NCI-H1105 (cell line): ENCODE measurements around the gene SHANK1.
"Not testable (repeated sequence)": the region's sequence is repeated elsewhere in the genome, so short reads cannot be mapped to it uniquely, and the experiment has no call there.

Experiments used
- DNase-seq: peaks from one replicate; lab custom pipeline; 2025; lab: John Stamatoyannopoulos, UW

The SHANK1 gene

DNA sequence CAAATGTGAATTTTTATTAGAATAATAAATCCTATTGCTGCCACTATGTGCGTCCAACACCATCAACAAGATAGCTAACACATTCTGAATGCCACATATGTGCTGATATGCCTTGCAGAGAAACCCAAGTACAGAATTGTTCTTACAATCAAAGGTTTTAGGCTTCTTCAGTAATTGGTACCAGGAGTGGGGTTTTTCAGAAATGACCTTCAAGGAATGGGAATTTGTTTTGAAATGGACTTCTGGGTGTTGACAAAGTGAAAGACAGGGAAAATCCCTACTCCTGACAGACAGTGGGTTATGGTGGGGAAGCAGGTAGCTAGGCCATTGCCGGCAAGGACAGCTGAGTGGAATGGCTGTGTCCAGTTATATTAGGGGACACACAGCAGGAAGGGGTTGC lies 85.6 kb downstream of the SHANK1 start:
- no peak for DNase-seq

GRCh38 chr19:50633359-50633758 lies 86.2 kb downstream of the SHANK1 start:
- no peak for DNase-seq

- no peak for DNase-seq
These were observed 87.3 kb downstream of the SHANK1 start for GRCh38 chr19:50632151-50632835.

DNA sequence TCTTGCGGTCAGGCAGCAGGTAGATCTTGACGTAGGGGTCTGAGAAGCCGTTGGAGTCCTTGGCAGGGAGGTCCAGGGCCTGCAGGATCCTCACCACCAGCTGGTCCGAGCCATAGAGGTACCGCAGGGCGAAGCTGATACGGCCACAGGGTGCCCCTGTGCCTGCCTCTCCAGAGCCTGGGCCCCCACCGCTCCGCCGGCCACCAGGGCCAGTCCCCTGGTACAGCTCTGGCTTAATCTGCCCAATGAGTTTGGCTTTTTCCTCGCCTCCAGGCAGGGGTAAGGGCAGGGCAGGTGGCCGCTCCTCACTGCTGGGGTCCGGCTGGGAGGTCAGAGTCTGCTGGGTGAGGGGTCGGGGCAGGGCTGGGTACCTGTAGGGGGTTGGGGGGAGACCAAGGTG lies 89.8 kb downstream of the SHANK1 start:
- no peak for DNase-seq

- DNase-seq: no peak
These were observed 90.4 kb downstream of the SHANK1 start for GRCh38 chr19:50629194-50629593.

GRCh38 chr19:50628551-50628950 lies 91.1 kb downstream of the SHANK1 start:
- DNase-seq: no peak

- no peak for DNase-seq
These were observed 91.5 kb downstream of the SHANK1 start for GRCh38 chr19:50628146-50628545.

DNA sequence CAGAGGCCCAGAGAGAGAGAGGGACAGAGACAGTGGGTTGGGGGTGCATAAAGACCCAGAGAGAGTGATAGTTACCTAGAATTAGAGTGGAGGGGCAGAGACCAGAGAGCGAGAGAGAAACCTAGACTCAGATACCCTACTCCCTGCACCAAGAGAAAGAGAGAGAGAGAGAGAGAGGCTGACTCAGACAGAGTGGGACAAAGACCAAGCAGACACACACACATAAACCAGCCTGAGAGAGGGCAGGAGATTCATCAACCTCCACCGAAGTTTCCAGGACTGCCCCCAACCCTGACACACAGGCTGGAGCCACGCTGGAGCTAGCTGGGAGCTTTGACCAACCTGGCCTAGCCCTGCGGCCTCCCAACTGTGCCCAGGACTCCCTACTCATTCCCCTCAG lies 92.8 kb downstream of the SHANK1 start:
- DNase-seq: no peak

DNA sequence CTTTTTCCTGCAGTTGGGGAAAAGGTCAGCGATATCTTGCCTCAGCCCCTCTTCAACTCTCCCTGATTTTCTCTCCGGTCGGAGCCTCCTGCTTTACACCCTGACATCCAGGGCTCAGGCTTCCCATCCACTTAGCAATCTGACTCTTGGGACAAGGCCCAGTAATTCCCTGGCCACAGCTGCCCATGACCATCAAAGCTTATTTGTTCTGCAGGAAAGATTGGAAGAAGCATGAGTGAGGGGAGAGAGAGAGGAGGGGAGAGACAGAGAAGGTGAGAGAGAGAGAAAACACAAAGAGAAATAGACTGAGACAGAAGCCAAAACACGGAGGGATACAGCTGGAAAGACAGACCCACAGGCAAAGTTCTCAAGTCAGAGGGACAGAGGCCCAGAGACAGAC lies 93.6 kb downstream of the SHANK1 start:
- DNase-seq: no peak

- no peak for DNase-seq
These were observed 94.5 kb downstream of the SHANK1 start for GRCh38 chr19:50624949-50625600.

GRCh38 chr19:50620394-50620906 lies 99.2 kb downstream of the SHANK1 start:
- DNase-seq: not testable (repeated sequence)

- DNase-seq: not testable (repeated sequence)
These were observed 100.4 kb downstream of the SHANK1 start for GRCh38 chr19:50619184-50619583.

GRCh38 chr19:50618379-50618778 lies 101.2 kb downstream of the SHANK1 start:
- DNase-seq: not testable (repeated sequence)

DNA sequence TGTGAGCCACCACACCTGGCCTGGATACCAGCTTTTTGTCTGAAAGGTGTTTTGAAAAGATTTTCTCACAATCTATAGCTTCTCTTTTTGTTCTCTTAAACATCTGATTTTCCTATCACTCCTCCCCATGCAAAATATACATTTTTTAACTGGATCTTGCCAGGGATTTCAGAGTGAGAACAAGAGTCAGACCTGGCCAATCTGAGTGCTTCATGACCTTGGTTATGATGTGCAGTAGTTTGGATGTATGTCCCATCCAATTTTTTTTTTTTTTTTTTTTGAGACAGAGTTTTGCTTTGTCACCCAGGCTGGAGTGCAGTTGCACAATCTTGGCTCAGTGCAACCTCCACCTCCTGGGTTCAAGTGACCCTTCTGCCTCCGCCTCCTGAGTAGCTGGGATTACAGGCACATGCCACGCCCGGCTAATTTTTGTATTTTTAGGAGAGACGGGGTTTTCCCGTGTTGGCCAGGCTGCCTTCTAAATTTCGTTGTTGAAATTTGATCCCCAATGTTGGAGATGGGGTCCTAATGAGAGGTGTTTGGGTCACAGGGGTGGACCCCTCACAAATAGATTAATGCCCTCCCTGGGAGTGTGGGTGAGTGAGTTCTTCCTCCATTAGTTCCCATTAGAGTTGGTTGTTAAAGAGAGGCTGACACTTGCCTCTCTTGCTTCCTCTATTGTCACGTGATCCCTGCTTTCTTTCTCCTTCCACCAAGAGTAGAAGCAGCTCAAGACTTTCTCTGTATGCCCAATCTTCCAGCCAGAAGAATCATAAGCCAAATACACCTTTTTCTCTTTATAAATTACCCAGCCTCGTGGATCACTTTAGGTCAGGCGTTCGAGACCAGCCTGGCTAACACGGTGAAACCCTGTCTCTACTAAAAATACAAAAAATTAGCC lies 106.8 kb downstream of the SHANK1 start:
- DNase-seq: not testable (repeated sequence)
